Heart left ventricle (tissue), 16 donors: Measurements from ENCODE around the gene LGI1. TPM values are rescaled to one million over a fixed set of nuclear protein-coding genes. Genes with fewer than 3 reads are reported as not detected.
A peak's percentile ranks its signal among the peaks of the same experiment; 100 is the strongest.

Experiments used
- ATAC-seq, 4 donors: fragments of 200-7000 bp; cut with Tn5 transposase; one replicate each; pipeline ENCODE4 v1.9.1; 2020 to 2022; ENCODE audit warnings: moderate library complexity in 4 of 4, mild to moderate bottlenecking in 3 of 4, moderate number of reproducible peaks in 1 of 4
- DNase-seq, 5 donors: peaks; one replicate each; pipeline ENCODE4 v3.0.0-alpha.2; 2020
- H3K27ac ChIP-seq, 12 donors: fragments of 200-600 bp; sonication (generic) in 4 of 12; one replicate each; pipeline versions ENCODE4 v1.5.0 to v1.8.0; 2016 to 2022; ENCODE audit warnings: mild to moderate bottlenecking in 2 of 12
- H3K27me3 ChIP-seq, 9 donors: fragments of 200-600 bp; sonication (generic) in 2 of 9; one replicate each; pipeline versions ENCODE4 v1.5.1 to v1.8.0; 2016 to 2022; ENCODE audit warnings: mild to moderate bottlenecking in 3 of 9
- H3K36me3 ChIP-seq, 9 donors: fragments of 200-600 bp; sonication (generic) in 2 of 9; one replicate each; pipeline versions ENCODE4 v1.5.0 to v1.8.0; 2018 to 2022; ENCODE audit warnings: mild to moderate bottlenecking in 2 of 9
- H3K4me1 ChIP-seq, 12 donors: fragments of 200-600 bp; sonication (generic) in 4 of 12; one replicate each; pipeline versions ENCODE4 v1.5.0 to v1.8.0; 2016 to 2022; ENCODE audit warnings: mild to moderate bottlenecking in 3 of 12
- H3K4me3 ChIP-seq, 12 donors: fragments of 200-600 bp; sonication (generic) in 4 of 12; one replicate each; pipeline versions ENCODE4 v1.5.0 to v1.8.0; 2017 to 2022; ENCODE audit warnings: mild to moderate bottlenecking in 9 of 12, moderate library complexity in 4 of 12
- H3K9me3 ChIP-seq, 12 donors: fragments of 200-600 bp; sonication (generic) in 4 of 12; one replicate each; pipeline versions ENCODE4 v1.5.0 to v1.8.0; 2016 to 2022; ENCODE audit warnings: mild to moderate bottlenecking in 1 of 12
- CTCF ChIP-seq, 12 donors: fragments of 200-600 bp; sonication (generic) in 4 of 12; IDR thresholded peaks; one replicate each; pipeline versions ENCODE4 v1.5.0 to v1.8.0; 2018 to 2022; ENCODE audit warnings: antibody characterized with exemption in 12 of 12, mild to moderate bottlenecking in 5 of 12
- POLR2A ChIP-seq, 2 donors: fragments of 450-650 bp; IDR thresholded peaks; one replicate each; pipeline ENCODE4 v1.6.1; 2017; ENCODE audit warnings: antibody characterized with exemption in 2 of 2, mild to moderate bottlenecking in 2 of 2, moderate library complexity in 2 of 2
- WGBS, 4 donors: extraction: QIAGEN DNeasy Blood & Tissue Kit in 2 of 4; methylation state at CpG; one replicate each; pipeline versions ENCODE4 v1.1.5 to v1.1.7; 2013 to 2018; 5-methylcytosine and 5-hydroxymethylcytosine counted together
- intact Hi-C, 10 donors: fragments of 100-400 bp; cut with DNase I; formaldehyde crosslinking; loops; one replicate each; pipeline versions ENCODE4 v1.11.1 to v1.14.2; 2022
- polyA plus RNA-seq, 2 donors: library from polyadenylated mRNA; stranded (reverse); fragments of 200-250 nt; gene quantifications; one replicate each; pipeline ENCODE4 v1.2.3, GENCODE V29; 2013
- total RNA-seq, 9 donors: library from RNA; depleted of rRNA in 2 of 9; stranded (reverse); fragments of >200 nt in 2 of 9; fragmentation: NEBNext Ultra II Directional in 3 of 9; extraction: Animal tissue kit (Norgen Biotek cat#: 25700) in 3 of 9; gene quantifications; one replicate each; pipeline versions ENCODE4 v1.1.0 to v1.2.4, GENCODE V29; 2016 to 2023
- donor health status: ischemic (EF 13 %, LVEDD 7.1; RV severe dilation, severe dysfunction).
- donor health status: healthy with polysubstance abuse.
- donor health status: DM: no; HTN: yes; CAD: no.
- donor health status: DM: no; HTN: no; CAD: no.
- donor health status: ischemic (EF 25% LVEDD 6.9; RV normal size, moderate dysfunction).
- donor health status: ischemic (EF 25% LVEDD 5.7; RV mildly dilated, moderate dysfunction).
- donor health status: healthy.
- donor health status: DM: yes; HTN: yes; CAD: no.
- donor health status: ischemic (EF 35%, LVEDD 5.7; RV mildly dilated, moderate dysfunction).
- donor health status: nonischemic (EF 11% LVEDD 7.7; RV severe dilation, severe dysfunction).
- donor health status: DM: yes; HTN: yes; CAD: no.
- donor health status: PGD.
- donor health status: ischemic (EF 29% LVEDD 5.4; RV normal size, mild dysfunction).
- donor health status: nonischemic (EF 23%, LVEDD 6.1; RV moderate dilation, normal function).

Gene LGI1
- total and polyA plus RNA-seq, 11 donors: 0.30 to 0.57 (median 0.52) TPM; not detected in 8

- Histone ChIP-seq H3K4me1 (peaks cover 0 to 20% (median 0%) of the 10 kb centered on the region in 12 donors), H3K36me3 (no peaks in the 10 kb centered on the region), H3K9me3 (no peaks in the 10 kb centered on the region), H3K4me3 (no peak overlapping the region), H3K27me3 (peaks cover 0 to 25% (median 0%) of the 10 kb centered on the region in 9 donors), H3K27ac (no peak overlapping the region)
- DNase-seq (no peak), ATAC-seq (peak in 2 of 4 donors; percentile 17 to 26)
- 53 to 85% (median 62%) methylated on average over 3 of the region's 3 CpGs for WGBS, 4 donors
- TF ChIP-seq CTCF (IDR thresholded peaks at IDR 0.05): no peak
- TF ChIP-seq POLR2A (IDR thresholded peaks at IDR 0.05): no peak
- intact Hi-C loops: no loop called here
Measured at GRCh38 chr10:93753621-93754250, 4.0 kb upstream of the LGI1 start.

DNA sequence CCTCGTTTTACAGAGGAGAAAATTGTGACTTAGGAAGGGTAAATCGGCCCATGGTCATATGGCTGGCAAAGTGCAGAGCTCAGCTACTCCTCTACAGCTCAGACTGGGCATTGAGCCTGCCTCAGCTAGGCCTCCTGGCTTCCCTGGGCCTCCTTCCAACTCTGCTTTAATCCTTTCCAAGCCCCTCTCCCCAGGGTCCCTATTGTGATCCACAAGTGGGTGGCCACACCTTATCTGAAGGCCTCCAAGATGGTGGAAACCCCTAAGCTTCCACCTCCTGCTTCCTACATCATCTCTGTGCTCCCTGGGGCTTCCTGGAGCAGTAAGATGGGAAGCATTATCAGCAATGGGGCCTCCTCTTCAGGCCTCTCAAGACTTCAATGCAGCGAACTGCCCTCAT is 3.0 kb upstream of the LGI1 start:
- TF ChIP-seq POLR2A (IDR thresholded peaks at IDR 0.05) (no peak), CTCF (IDR thresholded peaks at IDR 0.05) (no peak)
- no peaks in the 10 kb centered on the region for H3K9me3 ChIP-seq
- H3K4me1 ChIP-seq: peaks cover 0 to 12% (median 0%) of the 10 kb centered on the region in 12 donors
- DNase-seq: no peak
- H3K36me3 ChIP-seq: no peaks in the 10 kb centered on the region
- intact Hi-C loops: no loop called here
- H3K27ac ChIP-seq: peak overlapping the region in 1 of 12 donors; percentile 49
- no peak for ATAC-seq
- no peak overlapping the region for H3K4me3 ChIP-seq
- peaks cover 0 to 35% (median 0%) of the 10 kb centered on the region in 9 donors for H3K27me3 ChIP-seq
- WGBS, 4 donors: 72 to 83% (median 76%) methylated on average over 3 of the region's 3 CpGs

DNA sequence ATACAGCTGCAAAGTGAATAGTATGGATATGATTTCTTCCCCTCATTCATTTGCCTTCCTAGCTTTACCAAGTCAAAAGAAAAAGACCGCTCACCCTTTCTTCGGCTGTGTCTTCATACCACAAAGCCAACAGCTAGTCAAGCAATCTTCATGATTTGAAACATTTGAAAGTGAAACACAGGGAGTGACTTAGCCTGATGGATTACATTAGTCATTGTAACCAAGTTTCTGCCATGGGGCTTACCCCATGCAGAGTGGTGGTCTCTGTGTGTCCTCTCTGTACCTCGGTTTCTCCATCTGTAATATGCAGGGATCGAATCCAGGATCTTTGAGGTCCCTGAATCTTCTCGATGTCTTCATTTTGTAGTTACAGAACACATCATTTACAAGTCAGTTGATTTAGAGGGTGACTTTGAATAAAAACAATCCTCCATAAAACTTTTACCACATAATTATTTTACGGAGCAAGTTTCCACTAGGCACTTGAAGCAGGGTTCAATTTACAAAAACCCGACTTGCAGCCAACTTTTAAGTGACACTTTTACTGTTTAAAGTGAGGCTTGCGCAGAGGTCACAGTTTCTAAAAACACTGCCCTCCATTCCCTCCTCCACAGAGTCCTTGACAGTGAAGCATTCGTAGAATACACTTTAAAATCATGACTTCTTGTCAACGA is 2.2 kb upstream of the LGI1 start:
- Histone ChIP-seq H3K4me3 (no peak overlapping the region), H3K36me3 (no peaks in the 10 kb centered on the region), H3K4me1 (peaks cover 0 to 14% (median 0%) of the 10 kb centered on the region in 12 donors), H3K27me3 (peaks cover 0 to 36% (median 0%) of the 10 kb centered on the region in 9 donors), H3K9me3 (no peaks in the 10 kb centered on the region), H3K27ac (peak overlapping the region in 1 of 12 donors; percentile 49)
- ATAC-seq (no peak), DNase-seq (no peak)
- 74 to 85% (median 79%) methylated on average over 10 of the region's 10 CpGs for WGBS, 4 donors
- intact Hi-C loops: no loop called here
- TF ChIP-seq CTCF (IDR thresholded peaks at IDR 0.05): no peak
- TF ChIP-seq POLR2A (IDR thresholded peaks at IDR 0.05): no peak

DNA sequence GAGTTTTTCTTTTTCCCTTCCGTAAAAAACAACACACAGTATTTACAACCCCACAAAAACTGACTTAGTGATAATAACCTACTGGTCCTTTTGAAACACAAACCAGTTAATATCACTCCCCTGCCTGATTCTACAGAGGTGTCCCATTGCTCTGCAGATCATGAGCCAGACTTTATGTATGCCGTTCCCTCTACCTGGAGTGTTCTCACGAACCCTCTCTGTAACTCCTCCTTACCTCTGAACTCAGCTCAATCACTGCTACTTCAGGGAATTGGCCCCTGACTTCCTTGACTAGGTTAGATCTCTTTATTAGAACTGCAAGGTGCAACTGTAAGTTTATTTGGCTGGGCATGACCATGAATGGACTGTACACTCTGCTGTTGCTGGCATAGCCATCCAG is 1.6 kb upstream of the LGI1 start:
- DNase-seq (no peak), ATAC-seq (no peak)
- intact Hi-C loops: no loop called here
- no peaks in the 10 kb centered on the region for H3K9me3 ChIP-seq
- H3K4me3 ChIP-seq: no peak overlapping the region
- no peaks in the 10 kb centered on the region for H3K36me3 ChIP-seq
- H3K4me1 ChIP-seq: peaks cover 0 to 14% (median 0%) of the 10 kb centered on the region in 12 donors
- TF ChIP-seq CTCF (IDR thresholded peaks at IDR 0.05) (no peak), POLR2A (IDR thresholded peaks at IDR 0.05) (no peak)
- 47 to 69% (median 57%) methylated on average over 3 of the region's 3 CpGs for WGBS, 4 donors
- peak overlapping the region in 1 of 12 donors; percentile 49 for H3K27ac ChIP-seq
- H3K27me3 ChIP-seq: peaks cover 0 to 36% (median 0%) of the 10 kb centered on the region in 9 donors
